ENCODE measurements around the gene DTNB.
A peak's percentile ranks its signal among the peaks of the same experiment; 100 is the strongest.
"Not testable (repeated sequence)": the region's sequence is repeated elsewhere in the genome, so short reads cannot be mapped to it uniquely, and the experiment has no call there.

The DTNB gene

DNA sequence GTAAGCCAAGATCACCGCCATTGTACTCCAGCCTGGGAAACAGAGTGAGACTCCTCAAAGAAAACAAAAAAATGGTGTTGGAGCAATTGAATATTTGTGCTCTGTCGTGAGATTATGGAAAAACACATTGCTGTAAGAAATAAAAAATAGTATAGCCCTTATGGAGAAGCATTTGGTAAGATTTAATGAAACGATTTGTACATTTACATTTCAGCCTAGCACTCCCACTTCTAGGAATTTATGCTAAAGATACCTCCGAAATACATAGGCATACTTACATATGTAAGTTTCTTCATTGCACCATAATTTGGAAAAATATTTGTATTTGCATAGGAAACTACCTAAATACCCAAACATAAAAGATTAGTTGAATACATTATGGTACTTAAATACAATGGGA lies 8.7 kb upstream of the DTNB start:
- DNase-seq: no peak

DNA sequence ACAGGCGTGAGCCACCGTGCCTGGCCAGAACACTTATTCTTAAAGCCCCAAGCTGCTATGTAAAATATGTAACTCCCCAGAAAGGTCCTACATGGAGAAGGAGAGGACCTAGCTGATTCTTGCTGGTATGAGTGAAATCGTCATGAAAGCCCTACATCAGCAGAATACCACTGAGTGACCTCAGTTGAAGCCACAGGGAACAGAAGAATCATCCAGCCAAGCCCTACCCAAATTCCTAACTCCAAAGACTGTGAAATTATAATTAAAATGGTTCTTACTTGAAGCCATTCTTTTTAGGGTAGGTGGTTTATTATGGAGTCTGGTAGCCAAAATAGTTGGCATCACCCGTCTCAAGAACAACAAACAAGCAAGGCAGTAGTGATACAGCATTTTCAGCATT lies 4.5 kb upstream of the DTNB start:
- DNase-seq: no peak

DNA sequence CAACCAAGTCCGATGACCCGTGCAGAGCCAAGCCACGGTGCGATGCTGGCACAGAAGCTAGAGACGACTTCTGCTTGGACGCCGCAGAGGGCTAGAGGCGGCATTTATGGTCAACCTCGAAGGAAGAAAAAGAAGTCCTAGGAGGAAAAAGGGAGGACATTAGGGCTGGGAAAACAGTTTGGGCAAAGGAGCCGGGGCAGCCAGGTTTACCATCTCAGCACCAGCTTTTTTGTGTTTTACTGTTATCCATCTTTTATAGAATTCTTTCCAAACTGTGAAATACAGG lies 643 bp upstream of the DTNB start:
- DNase-seq: no peak

DNA sequence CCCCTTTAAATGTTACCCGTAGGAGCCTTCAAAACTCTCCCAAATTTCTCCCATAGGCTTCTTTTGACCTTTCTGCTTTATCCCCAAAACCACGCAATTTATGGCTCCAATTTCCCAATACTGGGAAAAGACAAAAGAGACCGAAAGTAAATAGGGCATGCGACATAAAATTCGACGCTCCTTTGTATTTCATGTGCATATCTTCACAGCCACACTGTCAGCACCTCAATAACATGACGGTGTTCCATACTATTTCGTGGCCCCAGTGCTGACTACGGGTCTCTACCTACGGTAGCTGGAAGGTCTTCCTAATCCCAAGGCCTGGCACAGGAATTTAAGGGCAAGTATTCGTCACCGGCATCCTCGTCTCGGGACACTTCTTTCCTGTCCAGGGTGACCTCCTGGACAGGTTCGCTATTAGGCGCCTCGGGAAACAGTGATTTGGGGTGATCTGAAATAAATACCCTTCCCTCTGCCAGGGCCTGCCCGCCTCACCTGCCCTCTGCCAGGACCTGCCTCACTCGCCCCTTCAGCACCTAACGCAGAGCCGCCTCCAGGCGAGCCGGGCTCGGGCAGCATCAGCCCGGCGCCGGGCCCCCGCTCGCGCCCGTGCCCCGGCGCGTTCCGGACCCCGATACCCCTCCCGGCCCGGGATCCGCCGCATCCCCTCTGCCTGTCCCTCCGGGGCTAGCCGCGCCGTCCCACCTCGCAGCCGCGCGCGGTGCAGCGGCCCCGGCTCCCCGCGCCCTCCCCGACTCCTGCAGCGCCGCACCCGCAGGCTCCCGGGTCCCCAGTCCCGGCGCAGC lies 680 bp downstream of the DTNB start:
- DNase-seq: peak; percentile 67

DNA sequence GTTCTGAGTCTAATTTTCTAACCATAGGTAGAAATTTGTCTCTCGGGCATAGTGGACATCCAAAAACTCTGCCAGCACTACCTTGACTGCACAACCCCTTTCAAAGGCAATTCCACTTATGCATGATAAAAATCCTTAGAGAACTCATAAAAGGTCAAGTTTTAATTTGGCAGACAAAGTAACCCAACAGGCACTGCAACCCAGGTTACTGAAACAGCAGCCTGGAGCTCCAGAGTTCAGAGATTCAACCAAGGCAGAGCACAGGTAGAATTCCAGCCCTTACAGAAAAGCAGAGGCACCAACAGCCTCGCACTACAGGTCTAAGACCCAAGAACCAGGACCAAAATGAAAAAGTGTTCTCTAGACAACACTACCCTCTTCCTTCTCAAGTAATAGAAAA lies 1.8 kb downstream of the DTNB start:
- DNase-seq: no peak

DNA sequence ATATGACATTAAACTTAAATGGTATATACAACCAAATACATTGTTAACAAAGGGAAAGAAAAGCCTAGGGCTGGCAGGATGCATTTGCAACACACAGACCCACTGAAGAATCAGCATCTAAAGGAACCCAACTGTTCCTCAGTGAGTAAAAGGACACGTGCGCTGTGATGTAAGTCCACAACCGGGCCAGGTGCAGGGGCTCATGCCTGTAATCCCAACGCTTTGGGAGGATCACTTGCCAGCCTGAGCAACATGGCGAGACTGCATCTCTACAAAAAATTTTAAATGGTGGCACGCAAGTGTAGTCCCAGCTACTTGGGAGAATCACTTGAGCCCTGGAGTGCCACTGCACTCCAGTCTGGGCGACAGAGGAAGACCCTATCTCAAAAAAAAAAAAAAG lies 3.9 kb downstream of the DTNB start:
- DNase-seq: no peak

DNA sequence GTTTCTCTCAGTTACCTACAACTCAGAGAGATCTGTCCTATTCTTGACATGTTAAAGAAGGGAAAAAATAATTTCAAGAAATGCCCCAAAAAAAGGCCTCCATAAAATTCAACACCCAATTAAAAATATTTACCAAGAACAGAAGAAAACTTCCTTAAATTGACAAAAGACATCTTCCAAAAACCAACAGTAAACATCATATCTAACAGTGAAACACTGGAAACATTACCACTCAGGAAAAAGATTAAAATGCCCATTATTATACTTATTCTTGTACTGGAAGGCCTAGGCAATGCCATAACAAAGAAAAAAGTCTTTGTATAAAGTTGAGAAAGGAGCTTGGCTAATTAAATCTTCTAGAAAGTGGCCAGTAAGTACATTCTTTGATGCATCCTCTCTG lies 7.2 kb downstream of the DTNB start:
- DNase-seq: no peak

DNA sequence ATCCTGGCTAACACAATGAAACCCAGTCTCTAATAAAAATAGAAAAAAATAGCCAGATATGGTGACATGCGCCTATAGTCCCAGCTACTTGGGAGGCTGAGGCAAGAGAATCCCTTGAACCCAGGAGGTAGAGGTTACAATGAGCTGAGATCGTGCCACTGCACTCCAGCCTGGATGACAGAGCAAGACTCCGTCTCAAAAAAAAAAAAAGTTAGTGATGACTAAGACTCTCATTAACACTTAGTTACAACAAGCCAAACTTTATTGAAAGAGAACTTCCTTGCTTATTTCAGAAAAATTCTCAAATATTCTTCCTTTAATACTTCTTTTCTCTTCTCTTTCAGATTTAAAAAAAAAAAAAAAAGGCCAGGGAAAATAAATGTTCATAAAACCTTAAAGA lies 7.9 kb downstream of the DTNB start:
- not testable (repeated sequence) for DNase-seq

DNA sequence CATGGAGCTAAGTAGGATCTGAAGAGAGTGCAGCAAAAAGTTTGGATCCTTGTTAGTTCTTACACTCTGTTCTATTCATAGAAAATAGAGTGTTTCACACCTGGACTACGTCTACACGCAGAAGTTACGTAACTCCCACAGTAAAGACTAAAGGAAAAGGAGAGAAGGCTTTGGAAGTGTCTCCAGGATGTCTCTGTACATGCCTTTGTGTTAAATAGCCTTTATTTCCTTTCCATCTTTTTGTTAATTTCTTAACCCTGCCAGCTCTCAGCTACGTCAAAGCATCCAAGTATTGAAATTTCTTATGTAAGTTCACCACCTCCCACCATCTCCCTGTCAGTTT lies 8.4 kb downstream of the DTNB start:
- DNase-seq: no peak

DNA sequence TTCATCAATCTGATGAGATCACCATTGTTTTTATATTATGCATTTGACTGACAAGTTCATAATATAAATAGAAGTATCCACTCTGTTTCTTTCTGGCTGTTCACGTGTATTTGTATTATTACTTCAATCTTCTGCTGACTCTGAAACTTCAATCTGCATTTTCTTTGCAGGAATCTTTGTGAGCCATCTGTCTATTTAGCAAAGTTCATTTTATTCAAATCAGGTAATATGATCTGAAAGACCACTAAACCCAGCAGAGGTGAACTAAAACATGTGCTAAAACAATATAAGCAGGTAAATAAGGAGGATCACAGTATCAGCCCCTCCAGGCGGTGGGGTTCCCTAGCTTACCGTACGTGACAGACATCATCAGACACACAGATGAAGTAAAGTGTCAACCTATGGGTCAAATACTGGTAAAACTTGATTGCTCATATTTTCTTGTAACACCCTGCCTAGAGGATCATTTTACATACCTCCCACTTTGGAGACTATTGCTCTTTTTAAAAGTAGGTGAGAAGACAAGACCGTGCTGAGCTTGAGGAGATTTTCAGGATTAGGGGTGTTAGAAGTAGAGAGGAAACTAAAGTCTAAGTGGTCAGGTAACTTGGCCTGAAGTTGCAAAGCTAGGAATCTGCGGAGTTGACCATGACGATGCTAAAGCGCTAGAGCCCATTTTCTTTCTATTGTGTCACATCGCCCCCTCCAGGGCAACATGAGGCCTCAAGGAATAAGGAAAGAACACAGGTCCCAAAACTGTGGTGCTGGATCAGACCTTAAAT lies 9.0 kb downstream of the DTNB start:
- no peak for DNase-seq

DNA sequence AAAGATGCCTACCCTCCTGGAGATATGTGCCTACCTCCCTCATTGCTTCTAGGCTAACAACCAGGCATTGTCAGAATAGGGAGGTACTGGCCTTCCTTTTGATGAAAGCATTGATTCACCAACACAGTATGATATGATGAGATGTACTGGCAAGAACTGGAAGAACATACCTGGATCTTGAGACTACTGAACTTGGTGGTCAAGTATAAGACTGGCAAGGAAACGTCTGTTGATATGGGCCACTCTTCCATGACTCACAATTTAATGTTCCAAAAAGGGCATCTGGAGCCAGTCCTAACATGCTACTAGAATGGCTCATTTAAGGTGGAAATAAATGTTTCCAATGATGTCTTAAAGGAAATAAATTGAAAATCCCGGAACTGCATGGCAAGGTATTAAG lies 18.1 kb downstream of the DTNB start:
- no peak for DNase-seq

DNA sequence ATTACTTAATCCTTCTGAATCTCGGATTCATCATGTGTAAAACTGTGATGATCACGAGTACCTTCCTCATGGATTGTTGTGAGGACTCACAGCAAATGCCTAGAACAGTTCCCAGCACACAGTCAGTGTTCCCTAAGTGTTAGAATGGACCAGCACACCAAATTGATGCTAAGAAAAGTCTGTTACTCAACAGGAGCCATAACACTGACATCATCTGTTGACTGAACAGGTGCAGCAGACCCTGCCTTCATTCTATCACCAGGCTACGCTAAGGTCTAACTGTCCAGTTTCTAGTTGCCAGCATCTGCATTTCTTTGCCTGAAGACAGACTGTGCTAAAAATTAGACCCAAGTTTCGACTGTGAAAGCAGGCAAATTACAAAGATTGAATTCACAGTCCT lies 18.6 kb downstream of the DTNB start:
- no peak for DNase-seq

DNA sequence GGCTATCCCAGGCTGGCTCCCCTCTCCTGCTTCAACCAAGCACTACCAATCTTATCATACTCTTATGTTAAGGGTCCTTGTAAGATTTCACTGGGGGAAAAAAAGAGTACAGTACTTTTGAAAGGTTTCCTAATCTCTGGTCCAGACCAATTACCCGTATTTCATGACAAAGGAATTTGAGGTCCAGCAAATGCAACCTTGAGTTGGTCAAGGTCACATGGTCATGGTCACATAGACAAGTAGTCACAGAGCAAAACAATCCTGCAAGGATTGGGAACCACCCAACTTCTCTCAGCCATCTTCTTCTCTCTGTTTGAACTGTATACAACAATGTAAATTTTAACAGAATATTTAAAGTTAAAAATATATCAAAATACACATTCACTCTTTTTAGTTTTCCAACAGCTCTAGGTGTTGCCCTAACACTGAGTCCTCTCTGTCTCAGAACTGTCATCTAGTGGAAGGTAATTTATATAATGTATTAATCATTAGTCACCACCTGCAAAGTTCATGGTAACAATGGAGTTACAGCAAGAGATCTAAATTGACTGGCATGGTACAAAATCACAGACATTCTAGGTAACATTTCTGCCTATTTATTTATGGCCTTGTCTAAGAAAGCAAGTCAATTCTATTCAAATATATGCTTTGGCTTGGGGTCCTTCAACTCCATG lies 21.5 kb downstream of the DTNB start:
- DNase-seq: no peak

DNA sequence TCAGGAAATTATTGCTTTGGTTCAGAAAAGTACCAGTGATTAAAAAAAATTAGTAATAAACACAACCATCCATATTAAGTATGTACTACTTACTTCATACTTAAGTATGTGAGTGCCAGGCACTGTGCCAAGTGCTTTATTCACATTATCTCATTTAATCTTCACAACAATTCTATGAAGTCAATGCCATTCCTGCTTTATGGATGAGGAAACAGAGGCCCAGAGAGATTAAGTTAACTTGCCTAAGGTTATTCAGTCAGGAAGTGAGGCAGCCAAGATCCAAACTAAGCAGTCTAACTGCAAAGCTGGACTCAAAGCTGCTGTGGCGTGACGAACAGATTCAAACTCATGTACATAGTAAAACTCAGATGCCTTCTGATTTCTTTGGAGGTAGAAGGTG lies 22.3 kb downstream of the DTNB start:
- DNase-seq: no peak

DNA sequence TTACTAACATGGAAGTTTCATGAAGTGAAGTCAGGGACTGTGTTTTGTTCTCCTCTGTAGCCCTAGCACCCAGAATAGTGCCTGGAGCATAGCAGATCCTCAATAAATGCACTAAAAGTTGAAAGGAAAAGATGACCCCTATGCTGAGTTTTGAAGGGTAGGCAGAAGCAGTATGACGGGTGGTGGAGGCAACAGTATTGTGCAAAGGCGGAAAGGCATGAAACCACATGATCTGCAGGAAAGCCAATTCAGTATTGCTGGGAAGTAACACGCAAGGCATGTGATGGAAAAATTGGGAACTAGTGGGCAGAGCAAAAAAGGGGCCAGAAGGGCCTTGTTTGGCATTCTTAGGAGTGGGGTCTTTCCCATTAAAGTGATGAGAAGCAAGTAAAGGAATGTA lies 23.1 kb downstream of the DTNB start:
- no peak for DNase-seq

DNA sequence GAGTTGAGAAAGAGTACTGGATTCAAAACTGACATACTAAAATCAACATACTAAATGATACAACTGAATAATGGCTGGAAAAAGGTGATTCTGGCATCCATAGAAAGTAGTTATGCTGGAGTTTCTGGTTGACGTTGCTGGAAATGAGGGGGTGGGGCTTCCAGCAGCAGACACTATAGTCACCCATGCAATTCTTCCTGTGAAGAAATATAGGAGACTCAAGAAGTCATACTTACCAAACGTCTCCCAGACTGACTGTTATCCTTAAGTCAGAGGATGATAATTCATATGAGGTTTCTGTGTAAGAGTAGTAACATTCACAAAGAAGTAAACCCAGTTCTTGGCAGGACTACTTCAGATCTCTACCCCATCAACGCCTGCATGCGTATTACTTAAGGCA lies 23.6 kb downstream of the DTNB start:
- DNase-seq: no peak

DNA sequence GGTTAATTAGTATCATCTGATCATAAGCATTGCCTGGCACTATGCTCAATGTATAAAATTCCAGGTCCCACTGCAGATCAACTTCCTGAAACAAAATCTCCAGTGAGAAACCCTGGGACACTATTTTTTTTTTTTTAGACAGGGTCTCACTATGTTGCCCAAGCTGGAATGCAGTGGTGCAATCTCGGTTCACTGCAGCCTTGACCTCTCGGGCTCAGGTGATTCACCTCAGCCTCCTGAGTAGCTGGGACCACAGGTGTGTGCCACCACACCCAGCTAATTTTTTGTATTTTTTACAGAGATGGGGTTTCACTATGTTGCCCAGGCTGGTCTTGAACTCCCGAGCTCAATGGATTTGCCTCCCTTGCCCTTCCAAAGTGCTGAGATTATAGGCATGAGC lies 31.1 kb downstream of the DTNB start:
- DNase-seq: no peak

DNA sequence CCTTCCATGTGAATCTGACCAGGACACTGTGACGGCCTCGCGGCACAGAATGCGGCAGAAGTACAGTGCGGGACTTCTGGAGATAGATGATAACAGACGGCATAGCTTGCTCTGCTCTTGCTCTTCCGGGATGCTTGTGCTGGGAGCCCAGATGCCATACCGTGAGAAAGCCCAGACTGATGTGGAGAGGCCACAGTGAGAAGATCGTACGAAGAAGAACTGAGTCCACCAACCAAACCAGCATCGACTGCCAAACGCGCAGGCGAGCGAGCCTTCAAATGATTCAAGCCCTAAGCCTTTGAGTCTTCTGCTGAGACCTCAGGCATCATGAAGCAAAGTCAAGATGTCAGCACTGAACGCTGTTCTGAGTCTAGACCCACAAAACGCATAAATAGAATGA lies 33.7 kb downstream of the DTNB start:
- no peak for DNase-seq

DNA sequence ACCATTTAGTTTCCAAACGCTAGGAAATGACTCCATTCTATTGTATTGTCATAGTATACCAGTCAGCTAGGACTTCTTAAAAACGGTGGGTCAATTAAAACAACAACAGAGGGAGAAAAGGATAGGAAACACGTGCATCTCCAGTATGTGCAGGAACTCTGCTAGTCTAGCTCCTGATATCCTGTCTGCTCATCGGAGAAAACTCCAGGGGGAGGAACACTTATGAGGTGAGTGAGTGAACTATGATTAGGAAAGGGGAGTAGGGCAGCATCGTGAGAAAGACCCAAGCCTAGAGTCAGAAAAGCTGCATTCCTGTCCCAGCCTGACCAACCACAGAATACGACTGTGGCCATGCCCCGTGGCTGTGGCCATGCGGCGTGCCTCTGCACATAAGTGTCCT lies 34.2 kb downstream of the DTNB start:
- no peak for DNase-seq

DNA sequence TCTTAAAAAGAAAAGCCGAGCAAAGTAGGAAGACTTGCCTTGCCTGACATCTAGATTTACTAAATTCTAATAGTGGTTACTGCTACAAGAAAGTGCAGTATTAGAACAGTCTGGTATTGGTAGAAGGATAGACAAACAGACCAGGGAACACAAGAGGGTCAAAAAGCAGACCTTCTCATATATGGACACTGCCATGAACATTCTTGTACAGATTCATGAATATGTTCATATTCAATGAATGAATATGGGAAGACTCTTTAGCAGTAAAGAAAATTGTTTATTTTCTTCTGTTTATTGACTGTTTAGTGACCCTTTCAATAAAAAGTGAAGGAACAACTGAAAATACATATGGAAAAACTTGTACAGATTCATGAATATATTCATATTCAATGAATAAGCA lies 37.6 kb downstream of the DTNB start:
- no peak for DNase-seq

DNA sequence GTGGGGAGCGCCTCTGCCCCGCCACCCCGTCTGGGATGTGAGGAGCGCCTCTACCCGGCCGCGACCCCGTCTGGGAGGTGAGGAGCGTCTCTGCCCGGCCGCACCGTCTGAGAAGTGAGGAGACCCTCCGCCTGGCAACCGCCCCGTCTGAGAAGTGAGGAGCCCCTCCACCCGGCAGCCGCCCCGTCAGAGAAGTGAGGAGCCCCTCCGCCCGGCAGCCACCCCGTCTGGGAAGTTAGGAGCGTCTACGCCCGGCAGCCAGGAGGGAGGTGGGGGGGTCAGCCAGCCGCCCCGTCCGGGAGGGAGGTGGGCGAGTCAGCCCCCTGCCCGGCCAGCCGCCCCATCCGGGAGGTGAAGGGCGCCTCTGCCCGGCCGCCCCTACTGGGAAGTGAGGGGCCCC lies 39.6 kb downstream of the DTNB start:
- DNase-seq: not testable (repeated sequence)

DNA sequence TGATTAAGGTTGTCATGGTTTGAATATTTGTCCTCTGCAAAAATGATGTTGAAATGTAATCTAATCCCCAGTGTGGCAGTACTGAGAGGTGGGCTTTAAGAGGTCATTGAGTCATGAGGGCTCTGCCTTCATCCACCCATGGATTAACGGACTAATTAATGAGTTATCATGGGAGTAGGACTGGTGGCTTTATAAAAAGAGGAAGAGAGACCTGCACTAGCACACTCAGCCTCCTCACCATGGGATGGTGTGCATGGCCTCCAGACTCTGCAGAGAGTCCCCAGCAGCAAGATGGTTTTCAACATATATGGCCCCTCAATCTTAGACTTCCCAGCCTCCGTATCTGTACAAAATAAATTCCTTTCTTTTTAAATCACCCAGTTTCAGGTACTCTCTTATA lies 41.0 kb downstream of the DTNB start:
- no peak for DNase-seq

DNA sequence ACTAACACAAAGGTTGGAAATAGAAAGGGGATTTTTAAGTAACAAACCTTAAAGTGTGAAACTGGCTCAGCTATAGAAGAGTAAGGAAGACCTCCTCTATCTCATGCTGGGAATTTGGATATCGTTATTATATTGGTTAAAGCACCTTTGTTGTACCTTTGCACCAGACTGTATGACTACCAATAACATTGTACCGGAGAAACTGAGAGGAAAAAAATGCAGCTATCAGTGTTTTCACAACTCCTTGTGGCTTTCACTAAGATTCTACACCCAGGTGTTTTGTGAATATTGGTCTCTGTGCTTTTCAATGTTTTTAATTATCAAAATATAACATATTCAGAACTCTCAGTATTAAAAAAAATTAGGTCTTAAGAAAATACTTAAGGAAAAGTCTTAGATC lies 48.7 kb downstream of the DTNB start:
- DNase-seq: no peak

DNA sequence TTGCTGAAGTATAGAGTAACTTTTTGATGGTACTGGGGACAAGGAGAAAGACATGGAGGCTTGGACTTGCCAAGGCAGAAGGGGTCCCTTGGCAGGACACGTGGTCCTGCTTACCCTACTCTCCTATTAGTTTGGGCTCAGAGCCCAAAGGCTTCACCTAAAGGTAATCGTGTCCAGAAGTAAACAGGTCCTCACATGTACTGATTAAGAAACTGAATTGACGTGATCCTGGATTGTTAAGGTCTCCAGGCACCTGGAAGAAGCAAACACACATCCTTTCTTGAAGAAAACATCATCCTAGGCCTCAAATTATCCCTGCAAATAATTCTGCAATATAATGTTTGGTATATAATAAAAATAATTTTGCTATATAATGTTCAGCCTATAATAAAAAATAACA lies 50.0 kb downstream of the DTNB start:
- DNase-seq: no peak
